OCI-LY1 (cell line): ENCODE data around the gene AKT3.

Source experiments
- H2AFZ ChIP-seq: fragments of 200-600 bp; sonication (generic), shearing (Covaris generic); 2 replicates; pipeline ENCODE4 v1.6.0; 2014; ENCODE audit warnings: antibody characterized with exemption, mild to moderate bottlenecking, low read length
- H3F3A ChIP-seq: fragments of 200-600 bp; sonication (generic), shearing (Covaris generic); 2 replicates; pipeline ENCODE4 v1.6.0; 2014; ENCODE audit warnings: mild to moderate bottlenecking, antibody characterized with exemption, low read length, moderate library complexity; ENCODE audit not compliant: insufficient read depth
- H3K27ac ChIP-seq: fragments of 200-600 bp; sonication (generic); 2 replicates; pipeline ENCODE4 v1.5.1; 2014; ENCODE audit warnings: low read length, mixed run types, mild to moderate bottlenecking, low read depth; ENCODE audit not compliant: poor library complexity, severe bottlenecking
- H3K27me3 ChIP-seq: fragments of 200-600 bp; sonication (generic); 2 replicates; pipeline ENCODE4 v1.6.0; 2014; ENCODE audit warnings: antibody characterized with exemption, mild to moderate bottlenecking, low read length, moderate library complexity; ENCODE audit not compliant: insufficient read depth
- H3K36me3 ChIP-seq: fragments of 200-600 bp; sonication (generic); 2 replicates; pipeline ENCODE4 v1.6.1; 2014; ENCODE audit warnings: mild to moderate bottlenecking, antibody characterized with exemption, low read length, moderate library complexity, mixed read lengths; ENCODE audit not compliant: insufficient read depth
- H3K4me1 ChIP-seq: fragments of 200-600 bp; sonication (generic); 2 replicates; pipeline ENCODE4 v1.5.1; 2014; ENCODE audit warnings: mild to moderate bottlenecking, low read length, moderate library complexity; ENCODE audit not compliant: insufficient read depth, severe bottlenecking
- H3K4me2 ChIP-seq: fragments of 200-600 bp; sonication (generic), shearing (Covaris generic); 2 replicates; pipeline ENCODE4 v1.6.1; 2014; ENCODE audit warnings: low read length
- H3K4me3 ChIP-seq: fragments of 200-600 bp; sonication (generic); 2 replicates; pipeline ENCODE4 v1.5.1; 2014; ENCODE audit warnings: low read length, low read depth, mild to moderate bottlenecking, mixed read lengths; ENCODE audit not compliant: poor library complexity, severe bottlenecking
- H3K79me2 ChIP-seq: fragments of 200-600 bp; shearing (Covaris generic); 2 replicates; pipeline ENCODE4 v1.6.1; 2016; ENCODE audit warnings: mixed run types, low read length, mixed read lengths; ENCODE audit not compliant: insufficient read depth
- H3K9ac ChIP-seq: fragments of 200-600 bp; sonication (generic), shearing (Covaris generic); 2 replicates; pipeline ENCODE4 v1.6.1; 2014; ENCODE audit warnings: mild to moderate bottlenecking, low read length, mixed read lengths
- H3K9me2 ChIP-seq: fragments of 200-600 bp; sonication (generic), shearing (Covaris generic); 2 replicates; pipeline ENCODE4 v1.6.1; 2014; ENCODE audit warnings: low read depth, mild to moderate bottlenecking, low read length, mixed read lengths
- H3K9me3 ChIP-seq: fragments of 200-600 bp; shearing (Covaris generic); 2 replicates; pipeline ENCODE4 v1.6.1; 2014; ENCODE audit warnings: low read length, mixed read lengths
- H4K20me1 ChIP-seq: fragments of 200-600 bp; sonication (generic), shearing (Covaris generic); 2 replicates; pipeline ENCODE4 v1.6.0; 2016; ENCODE audit warnings: mild to moderate bottlenecking, low read length; ENCODE audit not compliant: insufficient read depth
- CTCF ChIP-seq: fragments of 200-600 bp; sonication (generic), shearing (Covaris generic); IDR thresholded peaks from 2 replicates; pipeline ENCODE4 v1.5.1; 2017; ENCODE audit warnings: mild to moderate bottlenecking, antibody characterized with exemption, low read length, moderate library complexity, mixed read lengths
- EZH2 ChIP-seq: fragments of 200-600 bp; sonication (generic), shearing (Covaris generic); IDR thresholded peaks from 2 replicates; pipeline ENCODE4 v1.8.0; 2017; ENCODE audit warnings: borderline replicate concordance, mixed run types, mild to moderate bottlenecking, antibody characterized with exemption, low read length, moderate library complexity, mixed read lengths

AKT3 gene

GRCh38 chr1:243850452-243851256 lies 611 bp upstream of the AKT3 start:
- H3K27ac ChIP-seq, result no peak overlapping the region
- H3K4me3 ChIP-seq, result peak overlapping the region; percentile 66
- H3K79me2 ChIP-seq, result no peaks in the 10 kb centered on the region
- no peak overlapping the region for H2AFZ ChIP-seq
- H3K27me3 ChIP-seq, result no peaks in the 10 kb centered on the region
- no peak for TF ChIP-seq CTCF
- no peak for TF ChIP-seq EZH2
- H4K20me1 ChIP-seq, result no peaks in the 10 kb centered on the region
- peak overlapping the region; percentile 74 for H3K4me2 ChIP-seq
- peaks cover 16% of the 10 kb centered on the region for H3K4me1 ChIP-seq
- peak overlapping the region; percentile 39; the same call in 1 of the 2 replicates for H3K9ac ChIP-seq
- no peaks in the 10 kb centered on the region for H3K9me2 ChIP-seq
- no peaks in the 10 kb centered on the region for H3F3A ChIP-seq
- H3K9me3 ChIP-seq, result no peaks in the 10 kb centered on the region
- H3K36me3 ChIP-seq, result no peaks in the 10 kb centered on the region

- no peaks in the 10 kb centered on the region for H3K27me3 ChIP-seq
- TF ChIP-seq EZH2, result no peak
- TF ChIP-seq CTCF, result no peak
- no peaks in the 10 kb centered on the region for H3K9me2 ChIP-seq
- H3K27ac ChIP-seq, result no peak overlapping the region
- H3K36me3 ChIP-seq, result no peaks in the 10 kb centered on the region
- H3K9ac ChIP-seq, result no peak overlapping the region; the same call in 1 of the 2 replicates
- peaks cover 16% of the 10 kb centered on the region for H3K4me1 ChIP-seq
- no peaks in the 10 kb centered on the region for H3K79me2 ChIP-seq
- no peaks in the 10 kb centered on the region for H3K9me3 ChIP-seq
- H3K4me2 ChIP-seq, result peak overlapping the region; percentile 74
- H4K20me1 ChIP-seq, result no peaks in the 10 kb centered on the region
- H2AFZ ChIP-seq, result no peak overlapping the region
- no peaks in the 10 kb centered on the region for H3F3A ChIP-seq
- H3K4me3 ChIP-seq, result peak overlapping the region; percentile 66
These were observed 432 bp downstream of the AKT3 start for GRCh38 chr1:243849421-243850201.

- H3K4me1 ChIP-seq, result peaks cover 16% of the 10 kb centered on the region
- no peaks in the 10 kb centered on the region for H4K20me1 ChIP-seq
- peak overlapping the region; percentile 66 for H3K4me3 ChIP-seq
- H3K9me2 ChIP-seq, result no peaks in the 10 kb centered on the region
- no peaks in the 10 kb centered on the region for H3K79me2 ChIP-seq
- no peak for TF ChIP-seq CTCF
- TF ChIP-seq EZH2, result no peak
- H3F3A ChIP-seq, result no peaks in the 10 kb centered on the region
- no peak overlapping the region for H3K9ac ChIP-seq
- H3K27me3 ChIP-seq, result no peaks in the 10 kb centered on the region
- no peaks in the 10 kb centered on the region for H3K36me3 ChIP-seq
- H2AFZ ChIP-seq, result no peak overlapping the region
- no peaks in the 10 kb centered on the region for H3K9me3 ChIP-seq
- H3K4me2 ChIP-seq, result peak overlapping the region; percentile 74
- no peak overlapping the region for H3K27ac ChIP-seq
These were observed 1.1 kb downstream of the AKT3 start for GRCh38 chr1:243848858-243849420.
